Body of pancreas (tissue), 4 donors: ENCODE data around the gene IQCF6. TPM values are rescaled to one million over a fixed set of nuclear protein-coding genes. Genes with fewer than 3 reads are reported as not detected.
"Not testable (repeated sequence)": the region's sequence is repeated elsewhere in the genome, so short reads cannot be mapped to it uniquely, and the experiment has no call there.

Experiments used
- ATAC-seq: fragments of 150-250 bp; one replicate; pipeline ENCODE4 v1.9.1; 2016
- DNase-seq, 4 donors: peaks; one replicate each; pipeline ENCODE4 v3.0.0-alpha.2; 2019
- H3K27ac ChIP-seq, 4 donors: fragments of 200-600 bp; sonication (generic); 1 replicate in 3 of 4; 2 replicates in 1 of 4; pipeline versions ENCODE4 v1.5.1 to v1.6.1; 2016 to 2019; ENCODE audit warnings: mild to moderate bottlenecking in 1 of 4, mixed read lengths in 1 of 4, moderate library complexity in 1 of 4
- H3K27me3 ChIP-seq, 2 donors: fragments of 200-600 bp; sonication (generic); one replicate each; pipeline ENCODE4 v1.6.0; 2016; ENCODE audit warnings: mild to moderate bottlenecking in 1 of 2
- H3K36me3 ChIP-seq, 2 donors: fragments of 200-600 bp; sonication (generic); replicated peaks in 1 of 2; 2 replicates each; pipeline ENCODE4 v1.5.1; 2016; ENCODE audit warnings: low read depth in 2 of 2; ENCODE audit not compliant: insufficient read depth in 1 of 2
- H3K4me1 ChIP-seq: fragments of 200-600 bp; sonication (generic); one replicate; pipeline ENCODE4 v1.6.0; 2016
- H3K4me3 ChIP-seq, 2 donors: fragments of 200-600 bp; sonication (generic); 1 replicate in 1 of 2; 2 replicates in 1 of 2; pipeline ENCODE4 v1.5.1; 2016 to 2019
- H3K9me3 ChIP-seq, 3 donors: fragments of 200-600 bp; sonication (generic); 1 replicate in 2 of 3; 2 replicates in 1 of 3; pipeline ENCODE4 v1.5.1; 2016
- POLR2A ChIP-seq, 3 donors: fragments of 450-650 bp; IDR thresholded peaks; one replicate each; pipeline ENCODE4 v1.6.1; 2016; ENCODE audit warnings: antibody characterized with exemption in 3 of 3, mild to moderate bottlenecking in 2 of 3
- WGBS, 2 donors: methylation state at CpG; one replicate each; pipeline ENCODE4 v1.1.5; 2017; 5-methylcytosine and 5-hydroxymethylcytosine counted together
- intact Hi-C: fragments of 100-400 bp; cut with DNase I; formaldehyde crosslinking; loops from one replicate; pipeline ENCODE4 v1.15.1; 2023
- total RNA-seq, 2 donors: library from RNA; depleted of rRNA; stranded (reverse); fragments of >200 nt; gene quantifications; one replicate each; pipeline ENCODE4 v1.1.0, GENCODE V29; 2016
- TF ChIP-seq, protein P1 (sequence below), 7 experiments: fragments of 450-650 bp in 4 of 7; fragments of 200-600 bp in 3 of 7; sonication (generic) in 3 of 7; IDR thresholded peaks; one replicate each; pipeline ENCODE4 v1.5.1; 2016 to 2019; ENCODE audit warnings: antibody characterized with exemption in 7 of 7

The IQCF6 gene
- total RNA-seq, 2 donors from 2014 or later, result not detected

DNA sequence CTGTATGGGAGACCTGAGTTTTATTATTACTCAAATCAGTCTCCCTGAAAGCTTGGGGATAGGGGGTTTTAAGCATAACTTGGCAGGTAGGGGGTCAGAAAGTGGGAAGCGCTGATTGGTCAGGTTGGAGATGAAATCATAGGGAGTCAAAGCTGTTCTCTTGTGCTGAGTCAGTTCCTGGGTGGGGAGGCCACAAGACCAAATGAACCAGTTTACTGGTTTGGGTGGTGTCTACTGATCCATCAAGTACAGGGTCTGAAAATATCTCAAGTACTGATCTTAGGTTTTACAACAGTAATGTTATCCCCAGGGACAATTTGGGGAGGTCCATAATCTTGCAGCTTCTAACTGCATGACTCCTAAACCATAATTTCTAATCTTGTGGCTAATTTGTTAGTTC lies 17.8 kb upstream of the IQCF6 start:
- ATAC-seq (no peak), DNase-seq (no peak)
- no peak overlapping the region for H3K4me3 ChIP-seq
- intact Hi-C loops, result no loop called here
- no peaks in the 10 kb centered on the region for H3K9me3 ChIP-seq
- H3K4me1 ChIP-seq, result no peaks in the 10 kb centered on the region
- no peaks in the 10 kb centered on the region for H3K36me3 ChIP-seq
- H3K27ac ChIP-seq, result no peak overlapping the region
- no peaks in the 10 kb centered on the region for H3K27me3 ChIP-seq
- no peak for TF ChIP-seq POLR2A (IDR thresholded peaks at IDR 0.05)
- TF ChIP-seq, protein P1, sequence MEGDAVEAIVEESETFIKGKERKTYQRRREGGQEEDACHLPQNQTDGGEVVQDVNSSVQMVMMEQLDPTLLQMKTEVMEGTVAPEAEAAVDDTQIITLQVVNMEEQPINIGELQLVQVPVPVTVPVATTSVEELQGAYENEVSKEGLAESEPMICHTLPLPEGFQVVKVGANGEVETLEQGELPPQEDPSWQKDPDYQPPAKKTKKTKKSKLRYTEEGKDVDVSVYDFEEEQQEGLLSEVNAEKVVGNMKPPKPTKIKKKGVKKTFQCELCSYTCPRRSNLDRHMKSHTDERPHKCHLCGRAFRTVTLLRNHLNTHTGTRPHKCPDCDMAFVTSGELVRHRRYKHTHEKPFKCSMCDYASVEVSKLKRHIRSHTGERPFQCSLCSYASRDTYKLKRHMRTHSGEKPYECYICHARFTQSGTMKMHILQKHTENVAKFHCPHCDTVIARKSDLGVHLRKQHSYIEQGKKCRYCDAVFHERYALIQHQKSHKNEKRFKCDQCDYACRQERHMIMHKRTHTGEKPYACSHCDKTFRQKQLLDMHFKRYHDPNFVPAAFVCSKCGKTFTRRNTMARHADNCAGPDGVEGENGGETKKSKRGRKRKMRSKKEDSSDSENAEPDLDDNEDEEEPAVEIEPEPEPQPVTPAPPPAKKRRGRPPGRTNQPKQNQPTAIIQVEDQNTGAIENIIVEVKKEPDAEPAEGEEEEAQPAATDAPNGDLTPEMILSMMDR (IDR thresholded peaks at IDR 0.05), result no peak
- WGBS, 2 donors, result 94 to 100% methylated on average over 1 of the region's 1 CpG

DNA sequence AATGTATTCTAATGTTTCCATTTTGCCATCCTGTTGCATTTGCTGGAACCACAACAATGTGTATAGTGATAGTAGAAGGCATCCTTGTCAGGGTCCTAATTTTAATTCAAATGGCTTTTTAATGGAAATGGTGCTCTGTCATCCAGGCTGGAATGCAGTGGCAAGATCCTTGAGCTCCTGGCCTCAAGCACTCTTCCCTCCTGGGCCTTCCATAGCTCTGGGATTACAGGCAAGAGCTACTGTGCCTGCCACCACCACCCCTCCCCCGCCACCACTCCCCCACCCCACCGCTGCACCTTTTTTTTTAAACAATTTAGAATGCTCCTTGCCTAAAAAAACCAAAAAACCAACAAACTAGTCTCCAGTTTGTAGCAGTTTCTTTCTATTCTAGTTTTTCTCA lies 15.2 kb upstream of the IQCF6 start:
- ATAC-seq (no peak), DNase-seq (no peak)
- intact Hi-C loops, result no loop called here
- Histone ChIP-seq H3K4me1 (no peaks in the 10 kb centered on the region), H3K4me3 (no peak overlapping the region), H3K27ac (no peak overlapping the region), H3K9me3 (no peaks in the 10 kb centered on the region), H3K36me3 (no peaks in the 10 kb centered on the region), H3K27me3 (no peaks in the 10 kb centered on the region)
- WGBS, 2 donors, result 57 to 63% methylated on average over 2 of the region's 2 CpGs
- TF ChIP-seq, protein P1 (IDR thresholded peaks at IDR 0.05), result no peak
- no peak for TF ChIP-seq POLR2A (IDR thresholded peaks at IDR 0.05)

DNA sequence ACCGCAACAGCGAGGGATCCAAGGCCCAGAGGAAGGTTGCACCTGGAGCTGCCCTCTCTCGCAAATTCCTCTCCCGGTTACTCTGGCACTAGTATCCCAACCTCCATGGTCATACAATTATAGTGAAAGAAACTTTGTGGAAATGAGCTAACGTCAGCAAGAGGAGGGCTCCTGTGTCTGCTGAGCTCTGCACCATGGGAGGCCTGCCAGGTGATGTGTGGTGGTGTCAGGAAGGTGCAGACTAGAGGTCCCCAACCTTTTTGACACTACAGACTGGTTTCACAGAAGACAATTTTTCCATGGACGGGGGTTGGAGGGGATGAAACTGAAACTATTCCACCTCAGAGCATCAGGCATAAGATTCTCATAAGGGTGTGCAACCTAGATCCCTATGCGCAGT lies 13.2 kb upstream of the IQCF6 start:
- ATAC-seq, result no peak
- H3K4me1 ChIP-seq, result no peaks in the 10 kb centered on the region
- intact Hi-C loops, result no loop called here
- no peaks in the 10 kb centered on the region for H3K27me3 ChIP-seq
- no peak overlapping the region for H3K4me3 ChIP-seq
- no peaks in the 10 kb centered on the region for H3K9me3 ChIP-seq
- TF ChIP-seq, protein P1 (IDR thresholded peaks at IDR 0.05), result no peak
- TF ChIP-seq POLR2A (IDR thresholded peaks at IDR 0.05), result no peak
- no peak overlapping the region for H3K27ac ChIP-seq
- 77 to 79% methylated on average over 7 of the region's 7 CpGs for WGBS, 2 donors
- no peaks in the 10 kb centered on the region for H3K36me3 ChIP-seq
- no peak for DNase-seq

DNA sequence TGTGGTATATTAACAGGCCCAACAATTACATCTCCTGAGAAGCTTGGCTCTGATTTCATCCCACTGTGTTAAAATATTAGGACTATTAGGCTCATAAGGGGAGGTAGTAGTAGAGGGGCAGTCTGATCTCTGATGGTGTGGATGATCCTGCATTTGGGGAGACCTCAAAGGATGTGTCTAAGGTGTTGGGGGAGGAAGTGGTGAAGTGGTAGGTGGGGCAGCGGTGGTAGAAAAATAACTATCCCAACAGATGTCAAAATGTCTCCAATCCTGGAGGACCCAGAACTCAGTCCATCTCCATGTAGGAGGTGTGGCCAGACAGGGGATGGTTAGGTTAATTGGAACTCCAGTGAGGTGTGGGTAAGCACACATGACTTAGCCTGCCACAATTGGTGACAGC lies 10.4 kb upstream of the IQCF6 start:
- ATAC-seq (no peak), DNase-seq (no peak)
- Histone ChIP-seq H3K9me3 (no peaks in the 10 kb centered on the region), H3K36me3 (no peaks in the 10 kb centered on the region), H3K4me3 (no peak overlapping the region), H3K27me3 (no peaks in the 10 kb centered on the region), H3K27ac (no peak overlapping the region), H3K4me1 (no peaks in the 10 kb centered on the region)
- no peak for TF ChIP-seq POLR2A (IDR thresholded peaks at IDR 0.05)
- TF ChIP-seq, protein P1 (IDR thresholded peaks at IDR 0.05), result no peak
- 79 to 84% methylated on average over 1 of the region's 1 CpG for WGBS, 2 donors
- intact Hi-C loops, result no loop called here

DNA sequence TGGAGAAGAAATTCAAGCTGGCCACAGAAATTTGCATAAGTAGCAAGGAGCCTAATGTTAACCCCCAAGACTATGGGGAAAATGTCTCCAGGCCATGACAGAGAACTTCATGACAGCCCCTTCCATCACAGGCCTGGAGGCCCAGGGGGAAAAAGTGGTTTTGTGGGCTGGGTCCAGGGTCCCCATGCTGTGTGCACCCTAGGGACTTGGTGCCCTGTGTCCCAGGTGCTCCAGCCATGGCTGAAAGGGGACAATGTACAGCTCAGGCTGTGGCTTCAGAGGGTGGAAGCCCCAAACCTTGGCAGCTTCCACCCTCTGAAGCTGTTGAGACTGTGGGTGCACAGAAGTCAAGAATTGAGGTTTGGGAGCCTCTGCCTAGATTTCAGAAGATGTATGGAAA lies 8.5 kb upstream of the IQCF6 start:
- intact Hi-C loops, H3K9me3 ChIP-seq, H3K4me1 ChIP-seq, H3K36me3 ChIP-seq, DNase-seq, ATAC-seq, H3K27me3 ChIP-seq, H3K4me3 ChIP-seq, H3K27ac ChIP-seq: not testable (repeated sequence)
